ENCODE measurements around the gene LMF1. TPM values are rescaled to one million over a fixed set of nuclear protein-coding genes. Genes with fewer than 3 reads are reported as not detected.

LMF1 gene
- total RNA-seq, 1 donor from 2014 or later, result 8.1 TPM

GRCh38 chr16:922051-922450, 48.7 kb downstream of the LMF1 start:
- peak; percentile 25 for DNase-seq (ENCODE audit: missing footprints)
- intact Hi-C loops (cut with DNase I), result no loop called here
- no peak for ATAC-seq

DNA sequence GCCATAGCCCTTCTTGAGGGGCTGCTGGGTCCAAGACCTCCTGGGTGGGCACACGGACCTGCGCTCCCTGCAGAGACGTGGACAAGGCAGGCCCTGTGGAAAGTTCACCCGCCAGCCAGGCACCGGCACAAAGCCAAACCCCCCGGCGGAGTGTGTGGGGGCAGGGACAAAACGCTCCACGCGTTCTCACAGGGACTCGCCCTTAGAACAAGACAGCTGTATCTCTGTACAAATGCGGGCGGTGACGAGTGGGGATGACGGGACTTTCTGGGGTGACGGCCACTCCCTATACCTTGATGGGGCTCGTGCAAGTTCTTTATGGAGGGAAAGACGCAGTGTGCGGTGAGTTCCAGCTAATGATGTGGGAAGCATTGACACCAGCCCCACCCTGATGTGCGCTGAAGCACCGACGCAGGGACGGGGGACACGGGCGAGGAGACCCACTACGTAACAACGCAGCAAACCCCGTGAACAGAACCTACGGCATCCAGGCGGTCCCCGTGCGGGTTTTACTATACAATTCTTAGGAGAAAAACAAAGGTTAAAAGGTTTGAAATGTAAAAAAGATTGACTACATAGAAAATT, 49.4 kb downstream of the LMF1 start:
- intact Hi-C loops (cut with DNase I), result no loop called here
- ATAC-seq, result no peak
- DNase-seq (ENCODE audit: missing footprints), result peak; percentile 43

- intact Hi-C loops (cut with DNase I), result no loop called here
- DNase-seq (ENCODE audit: missing footprints) (peak; percentile 50), ATAC-seq (peak; percentile 27)
Observed at GRCh38 chr16:920717-921116, 50.1 kb downstream of the LMF1 start.

- DNase-seq (ENCODE audit: missing footprints) (peak; percentile 65), ATAC-seq (peak; percentile 45)
- intact Hi-C loops (cut with DNase I), result no loop called here
Observed at GRCh38 chr16:920051-920681, 50.6 kb downstream of the LMF1 start.

DNA sequence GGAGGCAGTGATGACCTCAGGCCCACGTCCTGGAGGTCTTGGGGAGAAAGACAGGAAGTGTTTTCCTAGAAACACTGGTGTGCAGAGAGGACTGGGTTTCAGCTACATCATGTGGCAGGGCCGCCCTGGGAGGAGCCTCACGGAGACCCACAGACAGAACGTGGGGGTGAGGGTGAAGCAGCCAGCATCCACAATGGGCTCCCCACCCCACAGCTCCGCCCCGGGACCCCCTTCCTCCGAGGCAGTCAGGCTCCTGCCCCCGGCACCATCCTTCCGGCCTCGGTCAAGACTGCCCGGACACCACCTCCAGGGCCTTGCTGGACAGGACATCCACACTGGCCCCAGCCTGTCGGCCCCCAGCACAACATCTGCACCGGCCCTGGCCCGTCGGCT, 51.1 kb downstream of the LMF1 start:
- intact Hi-C loops (cut with DNase I), result no loop called here
- ATAC-seq, result no peak
- DNase-seq (ENCODE audit: missing footprints), result no peak

DNA sequence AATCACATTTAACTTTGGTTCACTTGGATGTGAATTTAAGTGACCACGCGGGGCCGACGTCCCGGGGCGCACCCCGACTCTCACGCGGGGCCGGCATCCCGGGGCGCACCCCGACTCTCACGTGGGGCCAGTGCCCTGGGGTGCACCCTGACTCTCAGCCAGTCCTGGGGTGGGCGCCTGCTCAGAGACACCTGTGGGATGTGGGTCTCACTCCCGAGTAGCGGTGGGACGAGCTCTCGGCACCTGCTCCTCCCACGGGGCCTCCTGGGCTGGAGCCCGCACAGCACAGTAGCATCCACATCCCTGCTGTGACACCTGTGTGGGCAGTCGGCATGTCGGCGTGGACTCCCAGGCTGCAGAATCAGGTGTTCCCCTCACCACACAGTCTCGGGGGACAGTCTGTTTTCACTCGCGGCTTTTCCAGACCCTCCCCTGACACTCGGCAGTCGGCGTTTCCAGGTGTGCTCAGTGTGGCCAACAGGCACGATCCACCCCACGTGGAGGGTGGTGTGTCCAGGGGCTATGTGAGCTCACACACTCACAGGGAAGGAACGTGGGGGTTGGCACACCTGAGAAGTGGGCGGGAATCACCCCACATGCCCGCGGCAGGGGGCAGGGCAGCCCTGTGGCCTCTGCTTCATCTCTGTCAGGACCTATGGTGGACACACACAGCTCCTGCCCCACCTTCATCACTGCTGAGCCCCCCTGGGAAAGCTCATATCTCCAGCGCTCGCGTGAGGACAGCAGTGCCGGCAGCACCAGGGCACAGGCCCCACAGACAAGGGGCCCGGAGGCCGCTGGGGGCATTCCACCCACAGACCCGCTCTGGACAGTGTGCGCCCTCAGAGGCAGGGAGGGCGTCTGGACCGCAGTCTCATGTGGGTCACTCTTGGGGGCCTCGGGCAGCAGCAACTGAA, 51.8 kb downstream of the LMF1 start:
- ATAC-seq (no peak), DNase-seq (ENCODE audit: missing footprints) (peak; percentile 56)
- intact Hi-C loops (cut with DNase I), result no loop called here

GRCh38 chr16:918068-918467, 52.7 kb downstream of the LMF1 start:
- intact Hi-C loops (cut with DNase I), result no loop called here
- ATAC-seq (no peak), DNase-seq (ENCODE audit: missing footprints) (no peak)

GRCh38 chr16:917591-918061, 53.2 kb downstream of the LMF1 start:
- ATAC-seq (no peak), DNase-seq (ENCODE audit: missing footprints) (peak; percentile 39)
- intact Hi-C loops (cut with DNase I), result no loop called here

DNA sequence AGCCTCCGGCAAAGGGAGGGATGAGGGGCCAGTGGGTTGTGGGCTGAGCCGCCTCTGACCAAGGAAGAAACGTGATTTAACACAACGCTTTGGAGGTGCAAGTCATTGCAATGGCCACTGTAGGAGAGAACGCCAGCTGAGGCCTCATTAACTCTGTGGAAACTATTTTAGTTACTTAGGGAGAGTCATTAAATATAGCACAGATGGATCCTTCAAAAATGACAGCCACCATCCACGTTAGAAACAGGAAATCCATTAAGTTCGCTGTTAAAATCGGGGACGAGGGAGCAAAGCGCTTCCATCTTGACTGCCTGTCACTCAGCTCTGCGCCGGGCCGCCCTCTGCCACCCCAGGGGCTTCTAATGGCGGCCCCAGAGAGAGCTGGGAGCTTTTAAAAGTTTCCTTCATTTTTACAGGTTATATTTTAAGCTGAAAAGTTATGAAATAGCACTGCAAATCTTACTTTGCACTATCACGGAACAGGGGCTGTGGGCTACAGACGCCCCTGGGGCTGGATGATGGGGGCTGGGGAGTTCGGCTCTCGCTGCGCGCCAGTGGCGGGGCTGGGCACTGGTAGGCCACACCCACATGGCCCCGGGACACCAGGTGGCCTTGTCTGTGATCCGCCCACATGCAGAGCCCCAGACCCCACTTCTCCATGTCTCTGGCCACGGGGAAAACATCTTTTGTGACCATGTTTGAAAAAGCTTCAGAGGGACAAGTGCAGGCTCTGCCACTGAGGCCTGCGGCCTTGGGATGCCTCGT, 54.6 kb downstream of the LMF1 start:
- intact Hi-C loops (cut with DNase I), result no loop called here
- DNase-seq (ENCODE audit: missing footprints), result peak; percentile 18
- ATAC-seq, result no peak

GRCh38 chr16:915546-915945, 55.2 kb downstream of the LMF1 start:
- ATAC-seq (no peak), DNase-seq (ENCODE audit: missing footprints) (peak; percentile 59)
- intact Hi-C loops (cut with DNase I), result no loop called here

DNA sequence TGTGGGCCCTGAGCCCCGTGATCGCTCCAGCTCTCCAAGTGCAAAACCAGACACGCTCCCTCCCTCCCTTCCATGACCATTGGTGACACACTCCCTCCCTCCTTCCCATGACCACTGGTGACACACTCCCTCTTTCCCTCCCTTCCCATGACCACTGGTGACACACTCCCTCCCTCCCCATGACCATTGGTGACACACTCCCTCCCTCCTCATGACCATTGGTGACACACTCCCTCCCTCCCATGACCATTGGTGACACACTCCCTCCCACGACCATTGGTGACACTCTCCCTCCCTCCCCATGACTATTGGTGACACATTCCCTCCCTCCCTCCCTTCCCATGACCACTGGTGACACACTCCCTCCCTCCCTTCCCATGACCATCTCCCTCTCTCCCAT, 56.3 kb downstream of the LMF1 start:
- no peak for DNase-seq (ENCODE audit: missing footprints)
- no peak for ATAC-seq
- intact Hi-C loops (cut with DNase I), result no loop called here

DNA sequence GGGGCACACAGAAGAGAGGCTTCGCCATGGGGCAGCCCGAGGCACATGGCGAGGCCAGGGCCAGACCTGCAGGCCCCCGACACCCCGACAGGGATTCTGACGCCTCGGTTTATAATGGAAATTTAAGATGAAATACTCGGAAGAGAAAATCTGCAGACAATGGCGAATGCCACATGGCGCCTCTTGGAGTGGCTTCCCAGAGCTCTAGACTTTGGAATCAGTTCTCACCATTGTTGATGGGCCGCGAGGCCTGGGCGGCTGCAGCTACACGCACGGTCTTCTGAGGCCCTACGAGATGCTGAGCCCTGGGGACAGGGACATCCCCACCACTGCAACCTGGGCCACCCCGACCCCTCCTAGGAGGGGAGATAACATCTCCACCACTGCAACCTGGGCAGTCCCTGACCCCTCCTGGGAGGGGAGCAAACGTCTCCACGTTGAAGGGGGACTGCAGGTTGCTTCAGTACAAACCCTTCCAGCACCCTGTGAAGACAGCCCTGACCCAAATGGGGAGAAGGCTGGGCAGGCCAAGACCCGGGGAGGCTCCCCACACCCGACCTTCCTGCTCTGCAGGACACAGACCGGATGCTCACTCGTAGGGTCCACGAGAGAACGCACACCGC, 56.9 kb downstream of the LMF1 start:
- intact Hi-C loops (cut with DNase I), result no loop called here
- ATAC-seq (no peak), DNase-seq (ENCODE audit: missing footprints) (peak; percentile 41)

DNA sequence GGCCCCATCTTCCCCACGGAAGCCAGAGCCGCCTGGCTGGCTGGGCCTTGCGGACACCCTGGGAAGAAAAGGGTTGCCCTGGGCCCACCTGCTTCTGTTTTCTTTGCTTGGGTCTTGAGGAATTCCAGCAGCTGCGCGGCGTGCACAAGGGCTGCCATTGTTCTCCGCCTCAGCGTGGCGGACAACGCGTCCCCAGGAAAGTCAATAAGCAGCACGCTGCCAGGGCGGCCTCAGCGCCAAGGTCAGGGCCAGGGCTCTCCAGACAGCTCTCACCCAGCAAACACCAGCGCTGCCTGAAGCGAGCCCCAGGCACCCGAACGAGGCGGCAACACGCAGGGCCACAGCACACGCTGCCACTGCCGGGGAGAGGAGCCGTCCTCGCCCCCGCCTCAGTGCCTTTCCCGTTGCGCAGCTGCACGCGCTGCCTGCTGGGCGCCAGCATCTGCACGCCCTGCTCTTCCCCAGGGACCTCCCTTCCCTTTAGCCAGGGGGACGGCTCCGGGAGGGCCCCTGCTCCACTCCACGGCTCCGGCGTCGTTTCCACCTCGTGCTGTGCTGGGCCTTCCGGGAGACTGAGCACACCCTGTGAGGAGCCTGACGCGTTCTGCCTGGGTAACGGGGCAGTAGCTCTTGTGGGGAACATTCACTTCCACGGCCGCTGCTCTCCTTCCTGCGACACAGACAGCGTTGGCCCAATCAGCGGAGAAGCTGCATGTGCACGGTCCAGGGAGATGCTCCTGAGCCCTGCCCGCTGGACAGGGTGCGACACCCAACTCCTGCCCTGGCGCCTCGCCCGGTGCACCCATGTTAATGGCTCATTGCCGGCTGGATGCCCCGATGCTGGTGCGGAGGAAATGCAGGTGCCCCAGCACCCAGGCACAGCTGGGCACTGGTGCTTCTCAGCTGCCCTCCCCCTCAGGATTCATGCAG, 57.8 kb downstream of the LMF1 start:
- ATAC-seq, result no peak

GRCh38 chr16:912322-912683, 58.5 kb downstream of the LMF1 start:
- no peak for DNase-seq (ENCODE audit: missing footprints)
- ATAC-seq, result no peak
- intact Hi-C loops (cut with DNase I), result no loop called here

More for the DNA sequence above, 57.8 kb downstream of the LMF1 start:
- intact Hi-C loops (cut with DNase I), result no loop called here
- DNase-seq (ENCODE audit: missing footprints), result peak; percentile 62

DNA sequence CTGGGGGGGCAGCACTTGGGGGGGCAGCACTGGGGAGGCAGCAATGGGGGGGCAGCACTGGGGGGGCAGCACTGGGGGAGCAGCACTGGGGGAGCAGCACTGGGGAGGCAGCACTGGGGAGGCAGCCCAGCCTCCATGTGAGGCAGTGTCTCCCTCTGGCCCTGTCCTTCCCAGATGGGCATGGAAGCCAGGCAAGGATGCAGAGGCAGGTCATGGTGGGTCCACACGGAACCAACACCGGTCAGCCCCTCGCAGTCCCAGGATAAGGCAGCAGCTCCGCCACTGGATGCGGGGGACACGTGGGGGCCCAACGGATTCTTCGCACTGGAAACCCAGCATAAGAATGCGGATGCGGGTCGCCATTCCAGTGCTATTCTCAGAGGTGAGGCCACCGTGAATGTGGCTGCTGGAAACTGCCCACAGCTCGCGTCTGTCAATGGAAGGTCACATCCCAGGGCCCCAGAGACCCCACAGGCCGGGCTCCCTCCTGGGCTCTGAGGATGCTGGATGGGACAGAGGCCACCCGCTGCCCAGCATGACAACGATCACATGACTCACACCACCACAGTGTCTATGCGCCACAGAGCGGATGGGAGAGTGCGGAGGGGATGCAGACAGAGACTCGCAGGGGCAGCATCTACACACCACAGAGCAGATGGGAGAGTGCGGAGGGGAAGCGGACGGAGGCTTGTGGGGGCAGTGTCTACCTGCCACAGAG, 59.0 kb downstream of the LMF1 start:
- intact Hi-C loops (cut with DNase I), result no loop called here
- ATAC-seq (no peak), DNase-seq (ENCODE audit: missing footprints) (no peak)

GRCh38 chr16:911101-911500, 59.7 kb downstream of the LMF1 start:
- DNase-seq (ENCODE audit: missing footprints) (no peak), ATAC-seq (no peak)
- intact Hi-C loops (cut with DNase I), result no loop called here

GRCh38 chr16:910181-910580, 60.6 kb downstream of the LMF1 start:
- ATAC-seq, result no peak
- peak; percentile 56 for DNase-seq (ENCODE audit: missing footprints)
- intact Hi-C loops (cut with DNase I), result no loop called here

All from Right ventricle myocardium inferior (tissue), 1 donor.